Caco-2 (cell line): ENCODE results near the gene OR2A5. TPM values are rescaled to one million over a fixed set of nuclear protein-coding genes. Genes with fewer than 3 reads are reported as not detected.

ENCODE experiments used
- BruUV-seq: library from RNA; stranded (reverse); fragments of 400-500 nt; replicated peaks from 2 replicates; lab custom pipeline; 2021; lab: Mats Ljungman, UMichigan
- CTCF ChIA-PET: fragments of 300-600 bp; sonication (Branson Sonifier 250); formaldehyde crosslinking; loops from one replicate; lab custom pipeline; 2022; ENCODE audit warnings: antibody characterized with exemption; lab: Charles Lee
- POLR2A ChIA-PET: fragments of 300-600 bp; sonication (Branson Sonifier 250); formaldehyde crosslinking; loops from one replicate; lab custom pipeline; 2022; ENCODE audit warnings: antibody characterized with exemption; lab: Charles Lee
- DNase-seq, 2 experiments: peaks; one replicate each; pipeline versions ENCODE4 v3.0.0 to v3.0.0-alpha.2; 2020 to 2022
- H3K27me3 ChIP-seq: replicated peaks from 2 replicates; pipeline ENCODE4 v1.6.0; 2011; ENCODE audit warnings: low read length; ENCODE audit not compliant: control insufficient read depth, insufficient read depth
- H3K36me3 ChIP-seq: 2 replicates; pipeline ENCODE4 v1.5.1; 2011; ENCODE audit warnings: low read length; ENCODE audit not compliant: control insufficient read depth, insufficient read depth
- H3K4me1 ChIP-seq: fragments of 250-450 bp; sonication (Bioruptor Pico); 2 replicates; pipeline ENCODE4 v1.5.1; 2020; ENCODE audit warnings: mild to moderate bottlenecking
- H3K4me3 ChIP-seq: 2 replicates; pipeline ENCODE4 v1.5.1; 2011; ENCODE audit warnings: low read depth, mild to moderate bottlenecking, control low read depth, low read length
- H3K9me3 ChIP-seq: fragments of 250-450 bp; sonication (Bioruptor Pico); 2 replicates; pipeline ENCODE4 v1.5.1; 2020; ENCODE audit warnings: mild to moderate bottlenecking, moderate library complexity
- H3K27ac Mint-ChIP-seq: one replicate; pipeline ENCODE4 v1.8.0; 2022; ENCODE audit warnings: mixed read lengths; ENCODE audit not compliant: unreplicated experiment
- H3K27me3 Mint-ChIP-seq: one replicate; pipeline ENCODE4 v1.8.0; 2022; ENCODE audit warnings: mixed read lengths; ENCODE audit not compliant: insufficient read depth, unreplicated experiment
- H3K36me3 Mint-ChIP-seq: one replicate; pipeline ENCODE4 v1.8.0; 2022; ENCODE audit warnings: mild to moderate bottlenecking, mixed read lengths; ENCODE audit not compliant: insufficient read depth, unreplicated experiment
- H3K4me1 Mint-ChIP-seq: one replicate; pipeline ENCODE4 v1.8.0; 2022; ENCODE audit warnings: low read depth, mixed read lengths; ENCODE audit not compliant: unreplicated experiment
- H3K4me3 Mint-ChIP-seq: one replicate; pipeline ENCODE4 v1.8.0; 2022; ENCODE audit warnings: mild to moderate bottlenecking, moderate library complexity, mixed read lengths; ENCODE audit not compliant: unreplicated experiment
- H3K9me3 Mint-ChIP-seq: one replicate; pipeline ENCODE4 v1.8.0; 2022; ENCODE audit warnings: mixed read lengths; ENCODE audit not compliant: unreplicated experiment
- CTCF ChIP-seq, 2 experiments: fragments of 200-600 bp in 1 of 2; IDR thresholded peaks; 1 replicate in 1 of 2; 2 replicates in 1 of 2; pipeline versions ENCODE4 v1.5.1 to v1.8.0; 2011 to 2022; ENCODE audit warnings: antibody characterized with exemption in 1 of 2, control low read depth in 1 of 2, inconsistent platforms in 1 of 2, low read depth in 1 of 2, low read length in 1 of 2, mild to moderate bottlenecking in 1 of 2, moderate library complexity in 1 of 2; ENCODE audit not compliant: insufficient read depth in 1 of 2, severe bottlenecking in 1 of 2, unreplicated experiment in 1 of 2
- intact Hi-C: fragments of 100-400 bp; cut with micrococcal nuclease; formaldehyde crosslinking; loops from one replicate; pipeline ENCODE4 v1.10.0; 2022; ENCODE audit not compliant: unreplicated experiment
- total RNA-seq: library from RNA; stranded (reverse); gene quantifications from 2 replicates; pipeline ENCODE4 v1.2.3, GENCODE V29; 2022

The OR2A5 gene
- total RNA-seq, 1 experiment from 2014 or later = not detected

- Mint-ChIP-seq H3K4me1 (no peaks in the 10 kb centered on the region), H3K27ac (no peak overlapping the region), H3K36me3 (no peaks in the 10 kb centered on the region), H3K27me3 (peaks cover 16% of the 10 kb centered on the region), H3K9me3 (no peaks in the 10 kb centered on the region), H3K4me3 (no peak overlapping the region)
- Histone ChIP-seq H3K27me3 (no peaks in the 10 kb centered on the region), H3K9me3 (no peaks in the 10 kb centered on the region), H3K4me3 (no peak overlapping the region), H3K4me1 (no peaks in the 10 kb centered on the region), H3K36me3 (no peaks in the 10 kb centered on the region)
- ChIA-PET POLR2A (no interaction called here), CTCF (interaction anchor here (1.8 kb wide), 1 partner anchor 23 kb away, joined by 5 read pairs; no protein-coding TSS in a partner anchor)
- no TSS peak for BruUV-seq
- no peak for TF ChIP-seq CTCF (IDR thresholded peaks at IDR 0.05; ENCODE audit: insufficient read depth in 1 of 2, low read depth in 1 of 2, low read length in 1 of 2, severe bottlenecking in 1 of 2, unreplicated experiment in 1 of 2)
- no peak for DNase-seq
- intact Hi-C loops = no loop called here
Observed at GRCh38 chr7:144105211-144105610, 56.5 kb downstream of the OR2A5 start.

Other genes with a start within 250 kb of the OR2A5 start
- 92.3 and 95.1 TPM in 2 replicates for gene TCAF1, start 146.8 kb upstream of the OR2A5 start, total RNA-seq
- gene OR2F2, start 113.7 kb upstream of the OR2A5 start, total RNA-seq = not detected in 2 replicates
- 1.6 TPM in 1 of 2 replicates, not detected in the other for gene OR2F1, start 94.1 kb upstream of the OR2A5 start, total RNA-seq
- gene OR6B1, start 48.6 kb upstream of the OR2A5 start, total RNA-seq = not detected in 2 replicates
- gene OR2A25, start 20.9 kb downstream of the OR2A5 start, total RNA-seq = not detected in 2 replicates
- gene OR2A12, start 37.3 kb downstream of the OR2A5 start, total RNA-seq = not detected in 2 replicates
- gene OR2A2, start 60.6 kb downstream of the OR2A5 start, total RNA-seq = not detected in 2 replicates
- not detected in 2 replicates for gene OR2A14, start 74.2 kb downstream of the OR2A5 start, total RNA-seq
- not detected in 2 replicates for gene CTAGE4, start 134.5 kb downstream of the OR2A5 start, total RNA-seq
- 15.7 and 20.5 TPM in 2 replicates for gene ARHGEF35, start 146.9 kb downstream of the OR2A5 start, total RNA-seq
- not detected in 2 replicates for gene OR2A42, start 190.7 kb downstream of the OR2A5 start, total RNA-seq
- 1.3 and 2.0 TPM in 2 replicates for gene OR2A7, start 215.8 kb downstream of the OR2A5 start, total RNA-seq
- gene CTAGE8, start 220.3 kb downstream of the OR2A5 start, total RNA-seq = 5.7 and 6.3 TPM in 2 replicates